Measurements from ENCODE around the gene IL20RB.

The IL20RB gene

DNA sequence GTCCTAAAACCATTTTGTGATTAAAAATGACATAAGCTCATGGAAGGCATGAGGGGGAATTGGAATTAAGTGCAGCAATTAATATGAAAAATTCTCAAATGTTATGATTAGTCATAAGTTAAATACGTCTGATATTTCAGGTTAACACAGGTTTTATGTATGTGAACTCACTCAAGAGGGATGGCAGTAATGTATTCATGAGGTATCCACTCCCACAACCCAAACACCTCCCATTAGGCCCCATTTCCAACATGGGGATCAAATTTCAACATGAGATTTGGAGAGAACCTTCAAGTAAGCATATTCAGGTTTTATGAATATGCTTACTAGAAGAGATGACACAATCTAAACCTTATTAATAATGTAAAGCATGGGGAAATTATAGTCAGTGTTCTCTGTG, 41.6 kb upstream of the IL20RB start:
- TF ChIP-seq, protein P1, sequence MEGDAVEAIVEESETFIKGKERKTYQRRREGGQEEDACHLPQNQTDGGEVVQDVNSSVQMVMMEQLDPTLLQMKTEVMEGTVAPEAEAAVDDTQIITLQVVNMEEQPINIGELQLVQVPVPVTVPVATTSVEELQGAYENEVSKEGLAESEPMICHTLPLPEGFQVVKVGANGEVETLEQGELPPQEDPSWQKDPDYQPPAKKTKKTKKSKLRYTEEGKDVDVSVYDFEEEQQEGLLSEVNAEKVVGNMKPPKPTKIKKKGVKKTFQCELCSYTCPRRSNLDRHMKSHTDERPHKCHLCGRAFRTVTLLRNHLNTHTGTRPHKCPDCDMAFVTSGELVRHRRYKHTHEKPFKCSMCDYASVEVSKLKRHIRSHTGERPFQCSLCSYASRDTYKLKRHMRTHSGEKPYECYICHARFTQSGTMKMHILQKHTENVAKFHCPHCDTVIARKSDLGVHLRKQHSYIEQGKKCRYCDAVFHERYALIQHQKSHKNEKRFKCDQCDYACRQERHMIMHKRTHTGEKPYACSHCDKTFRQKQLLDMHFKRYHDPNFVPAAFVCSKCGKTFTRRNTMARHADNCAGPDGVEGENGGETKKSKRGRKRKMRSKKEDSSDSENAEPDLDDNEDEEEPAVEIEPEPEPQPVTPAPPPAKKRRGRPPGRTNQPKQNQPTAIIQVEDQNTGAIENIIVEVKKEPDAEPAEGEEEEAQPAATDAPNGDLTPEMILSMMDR (IDR thresholded peaks at IDR 0.05; ENCODE audit: low read depth, low read length), result no peak
- H3K4me3 ChIP-seq (ENCODE audit: low read depth, low read length), result no peak overlapping the region
- no peak for DNase-seq
- no peaks in the 10 kb centered on the region for H3K36me3 ChIP-seq
- no peaks in the 10 kb centered on the region for H3K9me3 ChIP-seq
- H3K4me1 ChIP-seq, result no peaks in the 10 kb centered on the region
- H3K27me3 ChIP-seq, result no peaks in the 10 kb centered on the region

DNA sequence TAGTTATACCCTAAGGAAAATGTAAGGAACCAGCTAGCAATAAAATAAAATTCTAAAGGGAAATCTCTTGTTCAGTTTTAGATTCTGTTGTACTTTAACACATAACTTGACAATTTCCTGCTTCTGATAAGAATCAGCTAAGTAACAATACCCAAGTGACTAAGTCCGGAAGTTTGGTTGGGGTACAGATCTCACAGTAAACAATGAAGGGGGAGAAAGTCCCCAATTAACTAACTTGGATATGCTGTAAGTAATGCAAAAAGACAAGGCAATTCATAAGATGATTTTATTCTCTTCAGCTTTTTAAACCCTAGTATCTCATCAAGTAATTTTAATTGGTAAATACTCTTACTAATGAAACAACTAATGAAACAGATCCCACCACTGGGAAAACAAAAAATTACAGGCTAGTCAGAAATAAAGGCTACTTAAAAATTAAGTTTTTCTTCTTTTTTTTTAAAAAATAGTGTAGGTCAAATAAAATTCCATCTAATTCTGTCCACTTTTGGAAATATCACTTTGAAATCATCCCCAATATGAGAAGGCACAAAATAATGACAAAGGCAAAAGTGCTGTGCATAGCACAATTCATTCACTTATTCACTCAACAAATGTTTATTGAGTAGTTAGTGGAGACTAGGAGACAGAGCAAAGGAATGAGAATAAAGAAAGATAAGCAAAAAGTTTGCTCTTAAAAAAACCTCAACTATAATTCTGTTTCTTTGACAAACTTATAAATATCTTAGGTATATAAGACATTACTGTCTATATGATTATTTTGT, 37.8 kb upstream of the IL20RB start:
- Histone ChIP-seq H3K36me3 (no peaks in the 10 kb centered on the region), H3K4me3 (ENCODE audit: low read depth, low read length) (no peak overlapping the region), H3K9me3 (no peaks in the 10 kb centered on the region), H3K27me3 (no peaks in the 10 kb centered on the region), H3K4me1 (no peaks in the 10 kb centered on the region)
- no peak for DNase-seq
- TF ChIP-seq, protein P1 (IDR thresholded peaks at IDR 0.05; ENCODE audit: low read depth, low read length), result no peak

DNA sequence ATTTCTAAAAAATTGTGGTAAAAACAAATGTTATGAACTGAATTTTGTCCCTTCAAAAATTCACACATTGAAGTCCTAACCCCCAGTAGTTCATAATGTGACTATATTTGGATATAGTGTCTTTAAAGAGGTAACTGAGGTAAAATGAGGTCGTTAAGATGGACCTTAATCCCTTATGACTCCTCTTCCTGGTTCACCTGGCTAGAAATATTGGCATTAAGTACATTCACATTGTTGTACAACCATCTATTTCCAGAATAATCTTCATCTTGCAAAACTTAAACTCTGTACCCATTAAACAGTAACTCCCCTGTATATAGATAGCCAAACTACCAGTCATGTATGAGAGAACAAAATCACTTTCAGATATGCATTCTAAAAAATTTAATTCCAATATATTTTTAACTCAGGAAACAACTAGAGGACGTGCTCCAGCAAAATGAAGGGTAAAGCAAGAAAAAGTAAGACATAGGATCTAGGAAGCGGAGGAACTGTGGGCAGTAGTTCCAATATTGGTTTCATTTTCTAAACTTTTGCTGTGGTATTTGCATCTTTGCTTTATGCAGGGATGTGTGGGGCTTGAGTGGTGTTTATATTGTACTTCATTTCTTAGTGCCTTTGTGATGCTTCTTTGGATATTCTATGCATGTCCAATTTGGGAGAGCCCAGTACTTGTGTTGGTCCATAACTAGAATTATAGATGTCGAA, 36.7 kb upstream of the IL20RB start:
- no peaks in the 10 kb centered on the region for H3K27me3 ChIP-seq

DNA sequence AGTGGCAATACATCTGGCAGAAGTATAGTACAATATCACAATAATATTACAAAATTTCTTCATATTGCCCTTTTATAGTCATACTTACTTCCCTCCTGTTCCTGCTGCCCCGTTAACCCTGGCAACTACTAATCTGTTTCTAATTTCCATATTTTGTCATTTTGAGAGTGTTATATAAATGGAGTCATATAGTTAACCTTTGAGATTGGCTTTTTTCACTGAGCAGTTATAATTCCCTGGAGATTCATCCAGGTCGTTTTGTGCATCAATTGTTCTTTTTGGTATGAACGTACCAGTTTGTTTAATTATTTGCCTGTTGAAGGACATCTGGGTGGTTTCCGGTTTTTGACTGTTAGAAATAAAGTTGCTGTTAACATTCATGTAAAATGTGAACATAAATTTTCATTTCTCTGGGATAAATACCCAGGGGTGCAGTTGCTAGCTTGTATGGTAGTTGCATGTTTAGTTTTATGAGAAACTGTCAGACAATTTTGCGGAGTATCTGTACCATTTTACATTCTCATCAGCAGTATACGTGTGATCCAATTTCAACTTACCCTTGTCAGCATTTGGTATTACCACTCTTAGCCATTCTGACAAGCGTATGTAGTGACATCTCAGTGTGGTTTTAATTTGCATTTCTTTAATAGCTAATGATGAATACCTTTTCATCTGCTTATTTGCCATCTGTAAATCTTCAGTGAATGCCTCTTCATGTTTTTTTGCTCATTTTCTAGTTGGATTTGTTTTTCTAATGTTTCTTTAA, 32.2 kb upstream of the IL20RB start:
- Histone ChIP-seq H3K36me3 (peaks cover 6% of the 10 kb centered on the region), H3K4me1 (no peaks in the 10 kb centered on the region), H3K27me3 (no peaks in the 10 kb centered on the region), H3K9me3 (no peaks in the 10 kb centered on the region), H3K4me3 (ENCODE audit: low read depth, low read length) (no peak overlapping the region)
- no peak for DNase-seq
- TF ChIP-seq, protein P1 (IDR thresholded peaks at IDR 0.05; ENCODE audit: low read depth, low read length), result no peak

More for the DNA sequence above, 36.7 kb upstream of the IL20RB start:
- TF ChIP-seq, protein P1 (IDR thresholded peaks at IDR 0.05; ENCODE audit: low read depth, low read length), result no peak
- Histone ChIP-seq H3K4me1 (no peaks in the 10 kb centered on the region), H3K4me3 (ENCODE audit: low read depth, low read length) (no peak overlapping the region), H3K36me3 (no peaks in the 10 kb centered on the region), H3K9me3 (no peaks in the 10 kb centered on the region)
- DNase-seq, result no peak

DNA sequence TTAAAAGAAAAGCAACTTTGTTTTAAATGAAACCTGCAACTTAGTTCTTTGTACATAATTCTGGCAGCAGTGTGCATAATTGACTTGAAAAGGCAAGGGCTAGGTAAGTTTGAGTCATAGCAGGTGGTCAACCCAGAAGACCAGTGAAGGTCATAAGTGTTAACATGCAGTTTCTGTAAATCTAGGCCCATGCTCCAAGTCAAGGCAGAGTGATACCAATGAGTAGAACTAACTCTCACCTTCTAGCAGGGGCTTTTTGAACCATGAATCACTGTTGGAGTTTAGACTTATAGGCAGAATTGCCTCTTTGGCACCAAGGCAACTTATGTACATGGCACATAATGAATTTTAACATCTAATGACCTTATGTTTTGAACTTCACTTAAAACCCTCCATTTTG, 29.5 kb upstream of the IL20RB start:
- no peak overlapping the region for H3K4me3 ChIP-seq (ENCODE audit: low read depth, low read length)
- no peaks in the 10 kb centered on the region for H3K9me3 ChIP-seq
- peaks cover 10% of the 10 kb centered on the region for H3K36me3 ChIP-seq
- DNase-seq, result no peak
- TF ChIP-seq, protein P1 (IDR thresholded peaks at IDR 0.05; ENCODE audit: low read depth, low read length), result no peak
- no peaks in the 10 kb centered on the region for H3K27me3 ChIP-seq
- H3K4me1 ChIP-seq, result no peaks in the 10 kb centered on the region
